Bronchial epithelial cell (primary cell): ENCODE measurements around the gene CALML3. TPM values are rescaled to one million over a fixed set of nuclear protein-coding genes. Genes with fewer than 3 reads are reported as not detected.

Experiments used
- DNase-seq: peaks from one replicate; pipeline ENCODE4 v3.0.0-alpha.2; 2010; ENCODE audit warnings: low read depth
- FAIRE-seq: peaks from 2 replicates; lab custom pipeline; 2011; peaks lifted over from hg19 to GRCh38; lab: Jason Lieb, UNC
- H3K27me3 ChIP-seq: 2 replicates; pipeline ENCODE4 v1.5.1; 2011; ENCODE audit warnings: low read length; ENCODE audit not compliant: control insufficient read depth, insufficient read depth
- H3K36me3 ChIP-seq: 2 replicates; pipeline ENCODE4 v1.5.1; 2011; ENCODE audit warnings: low read length; ENCODE audit not compliant: control insufficient read depth, insufficient read depth
- H3K4me3 ChIP-seq: 2 replicates; pipeline ENCODE4 v1.5.1; 2011; ENCODE audit warnings: mild to moderate bottlenecking, low read depth, low read length, control low read depth
- CTCF ChIP-seq: IDR thresholded peaks from 2 replicates; pipeline ENCODE4 v1.5.1; 2011; ENCODE audit warnings: mild to moderate bottlenecking, moderate library complexity, low read length, control low read depth, inconsistent platforms; ENCODE audit not compliant: insufficient read depth, severe bottlenecking
- total RNA-seq: library from RNA; depleted of rRNA; stranded (reverse); fragments of >200 nt; gene quantifications from 2 replicates; pipeline ENCODE4 v1.2.1, GENCODE V29; 2014

CALML3 gene
- total RNA-seq, 1 donor from 2014 or later, result 0.53 TPM

- no peak overlapping the region for H3K4me3 ChIP-seq
- no peak for TF ChIP-seq CTCF
- H3K27me3 ChIP-seq, result no peaks in the 10 kb centered on the region
- FAIRE-seq (no peak), DNase-seq (peak; percentile 83)
- H3K36me3 ChIP-seq, result no peaks in the 10 kb centered on the region
Measured at GRCh38 chr10:5550621-5551530, 26.1 kb downstream of the CALML3 start.

GRCh38 chr10:5551531-5552375 lies 27.0 kb downstream of the CALML3 start:
- no peak overlapping the region for H3K4me3 ChIP-seq
- no peak for TF ChIP-seq CTCF
- DNase-seq, result peak; percentile 95
- no peaks in the 10 kb centered on the region for H3K27me3 ChIP-seq
- no peak for FAIRE-seq
- H3K36me3 ChIP-seq, result no peaks in the 10 kb centered on the region

- H3K27me3 ChIP-seq, result no peaks in the 10 kb centered on the region
- no peak for FAIRE-seq
- H3K4me3 ChIP-seq, result no peak overlapping the region
- no peak for DNase-seq
- no peaks in the 10 kb centered on the region for H3K36me3 ChIP-seq
- no peak for TF ChIP-seq CTCF
Measured at GRCh38 chr10:5552376-5553321, 27.9 kb downstream of the CALML3 start.

- Histone ChIP-seq H3K4me3 (no peak overlapping the region), H3K36me3 (no peaks in the 10 kb centered on the region), H3K27me3 (no peaks in the 10 kb centered on the region)
- DNase-seq (no peak), FAIRE-seq (no peak)
- TF ChIP-seq CTCF, result no peak
Measured at GRCh38 chr10:5553400-5554170, 28.8 kb downstream of the CALML3 start.

GRCh38 chr10:5555021-5555510 lies 30.3 kb downstream of the CALML3 start:
- DNase-seq, result no peak
- no peaks in the 10 kb centered on the region for H3K36me3 ChIP-seq
- FAIRE-seq, result no peak
- no peaks in the 10 kb centered on the region for H3K27me3 ChIP-seq
- no peak overlapping the region for H3K4me3 ChIP-seq
- TF ChIP-seq CTCF, result no peak
